Measurements from ENCODE around the gene PLEKHA7. TPM values are rescaled to one million over a fixed set of nuclear protein-coding genes. Genes with fewer than 3 reads are reported as not detected.

PLEKHA7 gene
- total and polyA plus RNA-seq, 2 experiments from 2014 or later = 40.8 to 167 TPM

GRCh38 chr11:16783321-16783801 lies 230.9 kb downstream of the PLEKHA7 start:
- Histone ChIP-seq H3K9me3 (ENCODE audit: low read depth) (no peaks in the 10 kb centered on the region), H3K27ac (no peak overlapping the region), H3K4me1 (ENCODE audit: low read depth) (no peaks in the 10 kb centered on the region), H3K36me3 (no peaks in the 10 kb centered on the region), H3K4me3 (no peak overlapping the region), H3K27me3 (no peaks in the 10 kb centered on the region)
- TF ChIP-seq CTCF (IDR thresholded peaks at IDR 0.05; ENCODE audit: low read depth, low read length) = no peak
- DNase-seq (ENCODE audit: low read depth in 1 of 2, low spot score in 1 of 2) = no peak

- TF ChIP-seq CTCF (IDR thresholded peaks at IDR 0.05; ENCODE audit: low read depth, low read length) = no peak
- Histone ChIP-seq H3K4me1 (ENCODE audit: low read depth) (no peaks in the 10 kb centered on the region), H3K27ac (no peak overlapping the region), H3K36me3 (peaks cover 10% of the 10 kb centered on the region), H3K27me3 (no peaks in the 10 kb centered on the region), H3K4me3 (no peak overlapping the region), H3K9me3 (ENCODE audit: low read depth) (no peaks in the 10 kb centered on the region)
- DNase-seq (ENCODE audit: low read depth in 1 of 2, low spot score in 1 of 2) = no peak
Observed at GRCh38 chr11:16781936-16782919, 232.0 kb downstream of the PLEKHA7 start.

- no peaks in the 10 kb centered on the region for H3K4me1 ChIP-seq (ENCODE audit: low read depth)
- no peak for TF ChIP-seq CTCF (IDR thresholded peaks at IDR 0.05; ENCODE audit: low read depth, low read length)
- H3K4me3 ChIP-seq = no peak overlapping the region
- no peaks in the 10 kb centered on the region for H3K27me3 ChIP-seq
- no peaks in the 10 kb centered on the region for H3K9me3 ChIP-seq (ENCODE audit: low read depth)
- H3K27ac ChIP-seq = no peak overlapping the region
- no peak for DNase-seq (ENCODE audit: low read depth in 1 of 2, low spot score in 1 of 2)
- H3K36me3 ChIP-seq = peaks cover 12% of the 10 kb centered on the region
Observed at GRCh38 chr11:16780698-16781550, 233.3 kb downstream of the PLEKHA7 start.

- Histone ChIP-seq H3K27me3 (no peaks in the 10 kb centered on the region), H3K36me3 (peaks cover 12% of the 10 kb centered on the region), H3K4me3 (no peak overlapping the region), H3K9me3 (ENCODE audit: low read depth) (no peaks in the 10 kb centered on the region), H3K4me1 (ENCODE audit: low read depth) (no peaks in the 10 kb centered on the region), H3K27ac (no peak overlapping the region)
- no peak for TF ChIP-seq CTCF (IDR thresholded peaks at IDR 0.05; ENCODE audit: low read depth, low read length)
- no peak for DNase-seq (ENCODE audit: low read depth in 1 of 2, low spot score in 1 of 2)
Observed at GRCh38 chr11:16780146-16780545, 234.1 kb downstream of the PLEKHA7 start.

- Histone ChIP-seq H3K4me3 (no peak overlapping the region), H3K4me1 (ENCODE audit: low read depth) (no peaks in the 10 kb centered on the region), H3K27me3 (no peaks in the 10 kb centered on the region), H3K27ac (no peak overlapping the region), H3K36me3 (peaks cover 12% of the 10 kb centered on the region), H3K9me3 (ENCODE audit: low read depth) (no peaks in the 10 kb centered on the region)
- no peak for DNase-seq (ENCODE audit: low read depth in 1 of 2, low spot score in 1 of 2)
- no peak for TF ChIP-seq CTCF (IDR thresholded peaks at IDR 0.05; ENCODE audit: low read depth, low read length)
Observed at GRCh38 chr11:16779436-16779835, 234.8 kb downstream of the PLEKHA7 start.

Measured in cardiac muscle cell (in vitro differentiated cells and primary cell).